K562 (cell line): ENCODE measurements around the gene C3orf70. TPM values are rescaled to one million over a fixed set of nuclear protein-coding genes. Genes with fewer than 3 reads are reported as not detected.

Source experiments
- ATAC-seq: fragments of 200-7000 bp; cut with Tn5 transposase; 3 replicates; pipeline ENCODE4 v1.9.1; 2020; ENCODE audit warnings: moderate library complexity
- BruUV-seq: library from RNA; stranded (reverse); fragments of 400-500 nt; replicated peaks from 2 replicates; lab custom pipeline; 2021; lab: Mats Ljungman, UMichigan
- CTCF ChIA-PET: fragments of 300-600 bp; formaldehyde crosslinking; extraction: SDS; loops from one replicate; lab custom pipeline; 2021; ENCODE audit warnings: low intra/inter-chr PET ratio; lab: Yijun Ruan, JAX
- POLR2A ChIA-PET: fragments of 300-600, 350-650 bp; sonication (Branson Sonifier 250); formaldehyde crosslinking; extraction: SDS; loops from one replicate; lab custom pipeline; 2021; ENCODE audit warnings: antibody characterized with exemption, inconsistent platforms; lab: Yijun Ruan, JAX
- DNase-seq, 4 experiments: peaks; one replicate each; pipeline versions ENCODE4 v3.0.0 to v3.0.0-alpha.2; 2011 to 2018; ENCODE audit warnings: low spot score in 3 of 4, mixed read lengths in 3 of 4; ENCODE audit errors: extremely low read depth in 1 of 4
- FAIRE-seq: peaks from 2 replicates; lab custom pipeline; 2011; peaks lifted over from hg19 to GRCh38; lab: Jason Lieb, UNC
- H2AFZ ChIP-seq: 2 replicates; pipeline ENCODE4 v1.6.0; 2011; ENCODE audit warnings: low read depth, low read length, control low read depth, inconsistent platforms
- H3K27ac ChIP-seq: fragments of 200-600 bp; 3 replicates; pipeline ENCODE4 v1.8.0; 2011; ENCODE audit warnings: low read depth, mild to moderate bottlenecking, control low read depth, inconsistent platforms, low read length, moderate library complexity, mixed read lengths; ENCODE audit errors: extremely low read depth
- H3K27me3 ChIP-seq, 2 experiments: fragments of 300-600 bp in 1 of 2; 2 replicates in 1 of 2; 3 replicates in 1 of 2; pipeline versions ENCODE4 v1.6.0 to v1.8.0; 2011; ENCODE audit warnings: inconsistent platforms in 2 of 2, low read length in 2 of 2, mild to moderate bottlenecking in 1 of 2, mixed read lengths in 1 of 2, moderate library complexity in 1 of 2; ENCODE audit not compliant: control insufficient read depth in 2 of 2, insufficient read depth in 2 of 2
- H3K36me3 ChIP-seq: fragments of 300-600 bp; 3 replicates; pipeline ENCODE4 v1.8.0; 2011; ENCODE audit warnings: mild to moderate bottlenecking, low read length, inconsistent platforms; ENCODE audit not compliant: control insufficient read depth, insufficient read depth
- H3K4me1 ChIP-seq, 2 experiments: fragments of 200-600 bp in 1 of 2; replicated peaks in 1 of 2; 2 replicates in 1 of 2; 3 replicates in 1 of 2; pipeline versions ENCODE4 v1.5.1 to v1.8.0; 2011; ENCODE audit warnings: inconsistent platforms in 2 of 2, low read length in 2 of 2, mild to moderate bottlenecking in 1 of 2, mixed read lengths in 1 of 2, moderate library complexity in 1 of 2; ENCODE audit not compliant: control insufficient read depth in 2 of 2, insufficient read depth in 2 of 2
- H3K4me2 ChIP-seq: 2 replicates; pipeline ENCODE4 v1.6.1; 2011; ENCODE audit warnings: low read length, control low read depth, inconsistent platforms, mixed read lengths; ENCODE audit not compliant: insufficient read depth
- H3K4me3 ChIP-seq: fragments of 200-600 bp; sonication (generic), shearing (Covaris generic); 2 replicates; pipeline ENCODE4 v1.5.1; 2016; ENCODE audit warnings: control low read depth, inconsistent platforms
- H3K79me2 ChIP-seq: fragments of 200-600 bp; 3 replicates; pipeline ENCODE4 v1.8.0; 2011; ENCODE audit warnings: low read length, inconsistent platforms; ENCODE audit not compliant: control insufficient read depth, insufficient read depth
- H3K9ac ChIP-seq, 2 experiments: 2 replicates each; pipeline versions ENCODE4 v1.6.0 to v1.6.1; 2011; ENCODE audit warnings: low read depth in 2 of 2, low read length in 2 of 2, control low read depth in 1 of 2, inconsistent platforms in 1 of 2, mild to moderate bottlenecking in 1 of 2, mixed read lengths in 1 of 2; ENCODE audit not compliant: insufficient read depth in 1 of 2
- H3K9me1 ChIP-seq: one replicate; pipeline ENCODE4 v1.6.0; 2011; ENCODE audit warnings: inconsistent platforms, mild to moderate bottlenecking, low read length, moderate library complexity; ENCODE audit not compliant: control insufficient read depth, insufficient read depth
- H3K9me3 ChIP-seq: replicated peaks from 2 replicates; pipeline ENCODE4 v1.5.1; 2011; ENCODE audit warnings: low read depth, low read length, inconsistent platforms; ENCODE audit not compliant: control insufficient read depth, insufficient read depth
- H4K20me1 ChIP-seq: replicated peaks from 2 replicates; pipeline ENCODE4 v1.6.1; 2011; ENCODE audit warnings: low read length, inconsistent platforms, mixed read lengths; ENCODE audit not compliant: control insufficient read depth, insufficient read depth
- MCM2 ChIP-seq: fragments of 450-650 bp; IDR thresholded peaks from 2 replicates; pipeline ENCODE4 v1.6.1; 2017; ENCODE audit warnings: low read depth, mild to moderate bottlenecking
- PHB2 ChIP-seq: fragments of 450-650 bp; IDR thresholded peaks from 2 replicates; pipeline ENCODE4 v1.6.1; 2017; ENCODE audit warnings: low read depth
- ZNF79 ChIP-seq: fragments of 250-450 bp; sonication (Bioruptor Pico); IDR thresholded peaks from 2 replicates; pipeline ENCODE4 v1.4.0; 2020; ENCODE audit warnings: low read depth, mild to moderate bottlenecking, moderate library complexity
- WGBS: fragments of 100-300 bp; shearing (Covaris generic); methylation state at CpG from one replicate; pipeline ENCODE4 v1.1.6; 2016; ENCODE audit warnings: low coverage, mixed read lengths; ENCODE audit not compliant: insufficient coverage; ENCODE audit errors: missing lambda C conversion rate; 5-methylcytosine and 5-hydroxymethylcytosine counted together
- in situ Hi-C: fragments of 300-500 bp; cut with MboI; formaldehyde crosslinking; loops from 4 replicates; pipeline ENCODE4 v1.15.0; 2018; ENCODE audit warnings: inconsistent platforms, mixed read lengths
- intact Hi-C: fragments of 100-400 bp; cut with micrococcal nuclease; formaldehyde crosslinking; loops from 2 replicates; pipeline ENCODE4 v1.14.2; 2022
- polyA plus RNA-seq, 8 experiments: library from polyadenylated mRNA; depleted of rRNA in 4 of 8; stranded (reverse) in 5 of 8; unstranded in 3 of 8; fragments of >200 nt; fragmentation: Nextera tagmentation in 2 of 8; fragmentation: Illumina TruSeq in 1 of 8; extraction: Ambion mirVana in 2 of 8; extraction: Trizol in 1 of 8; gene quantifications; 2 replicates each; pipeline versions ENCODE4 v1.2.1 to v1.2.3, GENCODE V29; 2011 to 2014; ENCODE audit warnings: inconsistent platforms in 1 of 8, missing spikeins in 1 of 8
- total RNA-seq, 7 experiments: library from RNA; depleted of rRNA in 6 of 7; stranded (reverse); fragments of >200 nt in 6 of 7; fragmentation: Illumina TruSeq in 2 of 7; extraction: Trizol in 2 of 7; gene quantifications; 2 replicates each; pipeline versions ENCODE4 v1.2.1 to v1.2.3, GENCODE V29; 2011 to 2021; ENCODE audit warnings: low replicate concordance in 1 of 7
- TF ChIP-seq, protein P1 (sequence below): fragments of 450-650 bp; formaldehyde crosslinking; conservative IDR thresholded peaks from 2 replicates; pipeline ENCODE4 v1.4.0; 2022; ENCODE audit warnings: mild to moderate bottlenecking, missing genetic modification characterization
- TF ChIP-seq, protein P2 (sequence below): sonication (generic); formaldehyde crosslinking; IDR thresholded peaks from 2 replicates; pipeline ENCODE4 v1.8.0; 2022; ENCODE audit warnings: missing genetic modification reagents, mild to moderate bottlenecking, borderline replicate concordance
- TF ChIP-seq, protein P3 (sequence below): fragments of 250-450 bp; sonication (Bioruptor Pico); IDR thresholded peaks from 2 replicates; pipeline ENCODE4 v1.5.0; 2021

C3orf70 gene
- total and polyA plus RNA-seq, 9 of the 15 experiments (the other 6 are each of a cell fraction or from before 2014, with no cell fraction given), result 0.01 to 0.04 (median 0.03) TPM; not detected in 6

DNA sequence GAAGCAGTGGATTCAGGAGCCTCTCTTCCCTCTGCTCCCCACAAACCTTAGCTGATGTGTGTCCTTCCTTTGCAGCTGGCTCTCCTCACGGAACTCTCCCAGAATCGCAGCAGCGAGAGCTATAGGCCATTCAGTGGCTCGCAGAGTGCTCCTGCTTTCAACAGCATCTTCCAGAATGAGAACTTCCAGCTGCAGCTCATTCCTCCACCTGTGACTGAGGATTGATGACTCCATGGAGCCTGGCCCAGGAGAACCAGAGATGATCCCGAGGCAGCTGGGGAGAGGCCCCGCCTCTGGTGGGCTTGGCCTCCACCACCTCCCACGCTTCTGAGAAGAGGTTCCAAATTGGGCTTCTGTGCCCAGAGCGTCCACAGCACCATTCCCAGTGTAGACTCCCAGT is 101.1 kb downstream of the C3orf70 start:
- H3K27me3 ChIP-seq, result no peaks in the 10 kb centered on the region
- ChIA-PET POLR2A (interaction anchor here (1.7 kb wide), 1 partner anchor 9 kb away, joined by 6 read pairs; no protein-coding TSS in a partner anchor), CTCF (no interaction called here)
- H4K20me1 ChIP-seq, result no peaks in the 10 kb centered on the region
- intact Hi-C loops (no loop called here), in situ Hi-C loops (no loop called here)
- H3K4me1 ChIP-seq, result no peaks in the 10 kb centered on the region
- no peak overlapping the region for H3K27ac ChIP-seq
- no peaks in the 10 kb centered on the region for H3K9me3 ChIP-seq
- no peak overlapping the region for H3K4me2 ChIP-seq
- ATAC-seq (no peak), FAIRE-seq (no peak), DNase-seq (no peak)
- no TSS peak for BruUV-seq
- H3K4me3 ChIP-seq, result no peak overlapping the region
- no peak overlapping the region for H3K9ac ChIP-seq
- no peaks in the 10 kb centered on the region for H3K9me1 ChIP-seq
- H3K79me2 ChIP-seq, result no peaks in the 10 kb centered on the region
- no peak overlapping the region for H2AFZ ChIP-seq
- WGBS, result 84% methylated on average over 8 of the region's 8 CpGs
- peaks cover 22% of the 10 kb centered on the region; the same call in 2 of the 3 replicates for H3K36me3 ChIP-seq
- no peak for TF ChIP-seq PHB2
- no peak for TF ChIP-seq ZNF79 (CRISPR knock-in tag)
- TF ChIP-seq, protein P1, sequence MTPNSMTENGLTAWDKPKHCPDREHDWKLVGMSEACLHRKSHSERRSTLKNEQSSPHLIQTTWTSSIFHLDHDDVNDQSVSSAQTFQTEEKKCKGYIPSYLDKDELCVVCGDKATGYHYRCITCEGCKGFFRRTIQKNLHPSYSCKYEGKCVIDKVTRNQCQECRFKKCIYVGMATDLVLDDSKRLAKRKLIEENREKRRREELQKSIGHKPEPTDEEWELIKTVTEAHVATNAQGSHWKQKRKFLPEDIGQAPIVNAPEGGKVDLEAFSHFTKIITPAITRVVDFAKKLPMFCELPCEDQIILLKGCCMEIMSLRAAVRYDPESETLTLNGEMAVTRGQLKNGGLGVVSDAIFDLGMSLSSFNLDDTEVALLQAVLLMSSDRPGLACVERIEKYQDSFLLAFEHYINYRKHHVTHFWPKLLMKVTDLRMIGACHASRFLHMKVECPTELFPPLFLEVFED (CRISPR knock-in tag), result no peak
- TF ChIP-seq MCM2, result no peak

DNA sequence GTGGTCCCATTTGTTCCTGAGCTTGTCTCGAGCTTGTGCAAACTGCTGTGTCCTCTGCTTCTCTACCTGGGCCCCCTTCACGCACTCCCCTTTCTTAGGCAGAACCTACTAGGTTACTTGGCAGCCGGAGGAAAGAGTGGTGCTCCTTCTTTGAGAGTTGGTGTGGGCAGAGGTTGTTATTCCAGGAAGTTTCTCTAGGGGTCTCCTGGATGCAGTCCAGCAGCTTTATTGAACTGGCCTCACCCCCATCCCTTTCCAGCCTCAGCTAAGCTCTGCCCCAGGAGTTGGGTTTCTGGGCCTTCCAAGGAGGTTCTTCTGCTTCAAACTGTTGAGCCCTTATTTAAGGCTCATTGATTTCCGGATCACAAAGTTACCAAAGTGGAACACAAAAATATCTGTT is 103.2 kb downstream of the C3orf70 start:
- DNase-seq (no peak), ATAC-seq (no peak), FAIRE-seq (no peak)
- no peak overlapping the region for H3K4me2 ChIP-seq
- no peak overlapping the region for H3K9ac ChIP-seq
- H3K9me3 ChIP-seq, result no peaks in the 10 kb centered on the region
- BruUV-seq, result no TSS peak
- H3K9me1 ChIP-seq, result no peaks in the 10 kb centered on the region
- H4K20me1 ChIP-seq, result no peaks in the 10 kb centered on the region
- in situ Hi-C loops (no loop called here), intact Hi-C loops (no loop called here)
- H3K4me3 ChIP-seq, result no peak overlapping the region
- CTCF ChIA-PET, result no interaction called here
- 83% methylated on average over 4 of the region's 4 CpGs for WGBS
- H2AFZ ChIP-seq, result no peak overlapping the region
- no peaks in the 10 kb centered on the region for H3K4me1 ChIP-seq
- H3K27me3 ChIP-seq, result no peaks in the 10 kb centered on the region
- H3K79me2 ChIP-seq, result no peaks in the 10 kb centered on the region
- TF ChIP-seq, protein P2, sequence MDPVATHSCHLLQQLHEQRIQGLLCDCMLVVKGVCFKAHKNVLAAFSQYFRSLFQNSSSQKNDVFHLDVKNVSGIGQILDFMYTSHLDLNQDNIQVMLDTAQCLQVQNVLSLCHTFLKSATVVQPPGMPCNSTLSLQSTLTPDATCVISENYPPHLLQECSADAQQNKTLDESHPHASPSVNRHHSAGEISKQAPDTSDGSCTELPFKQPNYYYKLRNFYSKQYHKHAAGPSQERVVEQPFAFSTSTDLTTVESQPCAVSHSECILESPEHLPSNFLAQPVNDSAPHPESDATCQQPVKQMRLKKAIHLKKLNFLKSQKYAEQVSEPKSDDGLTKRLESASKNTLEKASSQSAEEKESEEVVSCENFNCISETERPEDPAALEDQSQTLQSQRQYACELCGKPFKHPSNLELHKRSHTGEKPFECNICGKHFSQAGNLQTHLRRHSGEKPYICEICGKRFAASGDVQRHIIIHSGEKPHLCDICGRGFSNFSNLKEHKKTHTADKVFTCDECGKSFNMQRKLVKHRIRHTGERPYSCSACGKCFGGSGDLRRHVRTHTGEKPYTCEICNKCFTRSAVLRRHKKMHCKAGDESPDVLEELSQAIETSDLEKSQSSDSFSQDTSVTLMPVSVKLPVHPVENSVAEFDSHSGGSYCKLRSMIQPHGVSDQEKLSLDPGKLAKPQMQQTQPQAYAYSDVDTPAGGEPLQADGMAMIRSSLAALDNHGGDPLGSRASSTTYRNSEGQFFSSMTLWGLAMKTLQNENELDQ (CRISPR knock-in tag), result no peak
- TF ChIP-seq, protein P3, sequence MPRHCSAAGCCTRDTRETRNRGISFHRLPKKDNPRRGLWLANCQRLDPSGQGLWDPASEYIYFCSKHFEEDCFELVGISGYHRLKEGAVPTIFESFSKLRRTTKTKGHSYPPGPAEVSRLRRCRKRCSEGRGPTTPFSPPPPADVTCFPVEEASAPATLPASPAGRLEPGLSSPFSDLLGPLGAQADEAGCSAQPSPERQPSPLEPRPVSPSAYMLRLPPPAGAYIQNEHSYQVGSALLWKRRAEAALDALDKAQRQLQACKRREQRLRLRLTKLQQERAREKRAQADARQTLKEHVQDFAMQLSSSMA (CRISPR knock-in tag), result no peak
- H3K36me3 ChIP-seq, result peaks cover 22% of the 10 kb centered on the region; the same call in 2 of the 3 replicates
- H3K27ac ChIP-seq, result no peak overlapping the region
- POLR2A ChIA-PET, result no interaction called here
